GM18502 (cell line): ENCODE measurements around the gene OR11H12.
"Not testable (repeated sequence)": the region's sequence is repeated elsewhere in the genome, so short reads cannot be mapped to it uniquely, and the experiment has no call there.

Experiments used
- ATAC-seq: cut with Tn5 transposase; IDR thresholded peaks from one replicate; pipeline ENCODE4 v1.9.1; 2021; ENCODE audit warnings: mild to moderate bottlenecking; ENCODE audit not compliant: unreplicated experiment, poor library complexity

The OR11H12 gene, protein sequence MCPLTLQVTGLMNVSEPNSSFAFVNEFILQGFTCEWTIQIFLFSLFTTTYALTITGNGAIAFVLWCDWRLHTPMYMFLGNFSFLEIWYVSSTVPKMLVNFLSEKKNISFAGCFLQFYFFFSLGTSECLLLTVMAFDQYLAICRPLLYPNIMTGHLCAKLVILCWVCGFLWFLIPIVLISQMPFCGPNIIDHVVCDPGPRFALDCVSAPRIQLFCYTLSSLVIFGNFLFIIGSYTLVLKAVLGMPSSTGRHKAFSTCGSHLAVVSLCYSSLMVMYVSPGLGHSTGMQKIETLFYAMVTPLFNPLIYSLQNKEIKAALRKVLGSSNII

DNA sequence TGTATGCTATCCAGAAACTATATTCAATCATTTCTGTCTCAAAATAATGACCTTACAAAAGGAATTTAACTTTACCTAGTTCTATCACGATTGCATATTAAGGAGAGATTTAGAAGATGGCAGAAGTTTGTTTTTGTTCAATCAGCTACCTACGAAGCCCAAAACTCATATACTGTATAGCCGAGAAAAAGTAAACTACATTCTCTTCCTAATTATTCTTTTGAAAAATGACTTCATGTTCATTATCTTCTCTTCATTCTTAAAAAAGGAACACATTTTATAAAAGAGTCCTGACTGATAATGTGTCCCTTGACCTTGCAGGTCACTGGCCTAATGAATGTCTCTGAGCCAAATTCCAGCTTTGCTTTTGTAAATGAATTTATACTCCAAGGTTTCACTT is at the start of gene OR11H12:
Gene OR11H12, plus strand, starts transcription at position 301 of the 400 bp plus-strand sequence. Its CDS starts 0 bp downstream, at position 301.
- ATAC-seq: not testable (repeated sequence)

DNA sequence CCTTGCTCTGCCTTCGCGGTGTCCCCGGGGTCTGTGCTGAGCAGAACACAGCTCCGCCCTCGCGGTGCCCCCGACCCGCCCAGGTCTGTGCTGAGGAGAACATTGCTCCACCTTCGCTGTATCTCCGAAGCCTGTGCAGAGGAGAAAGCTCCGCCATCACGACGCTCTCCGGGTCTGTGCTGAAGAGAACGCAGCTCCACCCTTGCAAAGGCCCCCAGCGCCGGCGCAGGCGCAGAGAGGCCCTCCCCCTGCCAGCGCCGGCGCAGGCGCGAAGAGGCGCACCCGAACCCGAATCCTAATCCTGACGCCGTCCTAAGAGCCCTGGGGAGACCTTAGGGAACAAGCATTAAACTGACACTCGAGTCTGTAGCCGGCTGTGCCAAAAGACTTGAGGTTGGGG is 18.0 kb upstream of the OR11H12 start:
- not testable (repeated sequence) for ATAC-seq

DNA sequence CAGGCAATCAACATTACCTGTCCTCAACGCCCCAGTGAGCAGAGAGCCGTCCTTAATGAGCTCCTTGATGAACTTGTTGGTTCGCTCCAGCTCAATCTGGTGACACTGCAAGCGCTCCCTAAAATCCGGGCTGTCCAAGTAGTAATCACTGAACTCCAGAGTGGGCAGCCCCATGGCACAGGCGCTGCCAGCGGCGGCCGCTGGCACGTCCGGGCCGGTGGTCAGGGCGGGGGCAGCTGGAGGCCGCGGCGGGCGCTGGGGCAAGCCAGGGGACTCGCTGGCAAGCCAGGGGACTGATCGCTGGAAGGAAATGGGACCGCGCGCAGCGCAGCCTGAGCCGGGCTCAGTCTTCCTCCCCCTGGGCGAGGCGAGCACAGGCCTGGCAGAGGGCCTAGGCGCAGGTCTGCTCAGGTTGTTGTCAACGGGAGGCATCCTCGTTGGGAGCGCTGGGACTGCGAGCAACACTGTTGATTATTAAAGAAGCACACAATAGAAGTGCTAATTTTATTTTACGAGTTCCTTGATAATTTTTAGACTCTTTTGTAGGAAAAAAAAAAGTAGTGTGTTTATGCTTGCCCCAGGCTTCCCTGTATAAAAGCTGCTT is 25.8 kb downstream of the OR11H12 start:
- not testable (repeated sequence) for ATAC-seq

DNA sequence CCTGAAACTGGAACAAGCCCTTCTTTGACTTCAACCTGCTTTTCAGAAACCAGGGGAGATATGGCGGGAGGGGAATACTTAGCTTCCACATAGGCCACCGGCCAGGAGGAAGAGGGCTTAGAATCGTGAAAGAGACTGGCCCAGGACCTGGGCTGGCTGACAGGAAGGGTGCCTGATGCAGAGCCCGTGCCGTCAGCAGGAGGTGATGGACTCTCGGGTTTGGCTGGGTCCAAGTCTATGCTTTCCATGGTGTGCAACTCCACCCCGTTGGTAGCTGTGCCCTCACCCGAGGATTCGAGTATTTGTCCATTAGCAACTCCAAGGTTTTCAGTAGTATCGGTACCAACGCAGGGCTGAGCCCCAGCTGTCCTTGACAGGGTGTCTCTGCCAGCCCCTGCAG is 35.1 kb downstream of the OR11H12 start:
- not testable (repeated sequence) for ATAC-seq

DNA sequence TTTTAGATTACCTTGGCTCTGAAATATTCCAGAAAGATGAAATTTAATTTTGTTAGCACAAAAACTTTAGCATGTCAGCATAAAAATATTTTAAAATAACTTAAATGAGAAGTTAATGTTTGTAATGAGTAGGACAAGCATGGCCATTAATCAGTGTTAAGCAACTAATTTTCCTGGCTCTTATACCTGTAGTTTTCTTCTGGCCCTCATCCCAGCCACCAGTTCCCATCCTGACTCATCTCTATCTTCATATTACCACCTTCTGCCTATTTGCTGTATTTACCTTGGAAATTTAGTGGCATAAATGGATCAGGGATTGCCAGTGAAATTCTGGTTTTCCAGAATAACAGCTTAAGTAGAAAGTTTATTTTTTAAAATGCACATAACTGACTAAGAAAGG is 37.1 kb downstream of the OR11H12 start:
- not testable (repeated sequence) for ATAC-seq

DNA sequence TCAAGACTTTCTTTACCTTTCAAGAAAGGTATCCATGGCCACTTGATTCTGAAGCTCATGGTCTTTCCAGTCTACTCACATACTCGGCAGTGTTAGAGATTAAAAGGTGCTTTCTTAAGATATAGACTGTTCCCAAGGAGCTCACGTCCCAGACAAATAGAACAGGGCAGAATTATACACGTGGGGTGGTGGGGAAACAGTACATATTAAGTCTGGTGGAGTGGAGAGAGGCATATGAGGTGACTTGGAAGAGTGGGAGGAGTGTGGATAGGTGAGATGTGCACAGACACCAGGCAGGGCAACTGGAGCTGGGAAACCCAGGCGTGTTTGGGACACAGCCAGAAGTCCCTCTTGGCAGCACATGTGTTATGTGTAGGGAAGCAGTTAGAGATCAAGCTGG is 37.9 kb downstream of the OR11H12 start:
- ATAC-seq: not testable (repeated sequence)

DNA sequence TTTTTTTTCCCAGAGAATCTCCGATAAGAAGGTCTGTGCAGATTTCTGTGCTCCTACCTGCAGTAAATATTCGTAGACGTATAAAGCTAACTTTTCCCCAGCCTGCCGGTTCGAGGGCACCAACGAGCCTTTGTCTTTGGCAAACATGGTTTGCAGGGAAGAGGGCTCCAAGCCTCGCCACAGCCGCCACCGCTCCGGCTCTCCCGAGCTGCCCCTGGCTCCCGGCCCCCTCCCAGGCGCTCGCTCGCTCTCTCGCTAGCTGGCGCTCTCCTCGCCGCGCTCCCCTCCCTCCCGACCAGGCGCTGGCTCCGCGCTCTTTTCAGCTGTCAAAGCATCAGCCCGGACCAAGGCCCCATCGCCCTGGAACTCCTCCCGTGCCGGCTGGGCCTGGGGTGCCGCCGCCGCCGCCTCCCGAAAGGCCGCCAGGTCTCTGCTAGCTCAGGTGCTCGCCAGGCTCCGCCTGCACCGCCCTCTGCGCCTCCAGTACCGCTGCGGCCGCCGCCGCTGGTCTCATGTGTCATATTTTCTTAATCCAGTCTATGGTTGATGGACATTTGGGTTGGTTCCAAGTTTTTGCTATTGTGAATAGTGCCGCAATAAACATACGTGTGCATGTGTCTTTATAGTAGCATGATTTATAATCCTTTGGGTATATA is 45.3 kb downstream of the OR11H12 start:
- ATAC-seq: not testable (repeated sequence)
